Astrocyte of the spinal cord (primary cell): Measurements from ENCODE around the gene CHRNG.

Experiments
- DNase-seq: peaks from one replicate; pipeline ENCODE4 v3.0.0; 2011; ENCODE audit warnings: low read depth, low spot score
- H3K4me3 ChIP-seq: 2 replicates; pipeline ENCODE4 v1.5.1; 2011; ENCODE audit warnings: low read depth, mild to moderate bottlenecking, low read length, moderate library complexity
- CTCF ChIP-seq: IDR thresholded peaks from 2 replicates; pipeline ENCODE4 v1.5.1; 2012; ENCODE audit warnings: low read depth, mild to moderate bottlenecking, low read length, inconsistent platforms
- in situ Hi-C: cut with HindIII; loops from 2 replicates; pipeline ENCODE4 v1.10.0; 2017; ENCODE audit warnings: low sequenced_read_pairs

The CHRNG gene

GRCh38 chr2:232516551-232516950 is 22.9 kb upstream of the CHRNG start:
- TF ChIP-seq CTCF = no peak
- DNase-seq = no peak
- in situ Hi-C loops = no loop called here
- H3K4me3 ChIP-seq = no peak overlapping the region

GRCh38 chr2:232518844-232519243 is 20.6 kb upstream of the CHRNG start:
- in situ Hi-C loops = no loop called here
- no peak for DNase-seq
- no peak for TF ChIP-seq CTCF
- H3K4me3 ChIP-seq = no peak overlapping the region

GRCh38 chr2:232519581-232520438 is 19.7 kb upstream of the CHRNG start, which contains the start of gene PRSS56:
PRSS56 (plus strand) TSS chr2:232520388; CDS start chr2:232520599, 211 bp downstream.
- in situ Hi-C loops = no loop called here
- TF ChIP-seq CTCF = no peak

GRCh38 chr2:232520489-232520888 is 19.0 kb upstream of the CHRNG start:
- in situ Hi-C loops = no loop called here
- no peak overlapping the region for H3K4me3 ChIP-seq
- TF ChIP-seq CTCF = no peak
- no peak for DNase-seq

More at GRCh38 chr2:232519581-232520438, 19.7 kb upstream of the CHRNG start, which contains the start of gene PRSS56:
- no peak within 1 kb of the TSS for H3K4me3 ChIP-seq
- DNase-seq = no peak

- DNase-seq = no peak
- H3K4me3 ChIP-seq = no peak overlapping the region
- in situ Hi-C loops = no loop called here
- TF ChIP-seq CTCF = no peak
Observed at GRCh38 chr2:232521098-232521497, 18.4 kb upstream of the CHRNG start.

GRCh38 chr2:232521959-232522622 is 17.4 kb upstream of the CHRNG start:
- no peak overlapping the region for H3K4me3 ChIP-seq
- DNase-seq = no peak
- in situ Hi-C loops = no loop called here
- peak; percentile 58 for TF ChIP-seq CTCF
